GM18909 (cell line): Measurements from ENCODE around the gene RANBP10.
"Not testable (repeated sequence)": the region's sequence is repeated elsewhere in the genome, so short reads cannot be mapped to it uniquely, and the experiment has no call there.

Experiments
- ATAC-seq: cut with Tn5 transposase; IDR thresholded peaks from one replicate; pipeline ENCODE4 v1.9.1; 2021; ENCODE audit warnings: mild to moderate bottlenecking; ENCODE audit not compliant: unreplicated experiment, poor library complexity

Gene RANBP10

DNA sequence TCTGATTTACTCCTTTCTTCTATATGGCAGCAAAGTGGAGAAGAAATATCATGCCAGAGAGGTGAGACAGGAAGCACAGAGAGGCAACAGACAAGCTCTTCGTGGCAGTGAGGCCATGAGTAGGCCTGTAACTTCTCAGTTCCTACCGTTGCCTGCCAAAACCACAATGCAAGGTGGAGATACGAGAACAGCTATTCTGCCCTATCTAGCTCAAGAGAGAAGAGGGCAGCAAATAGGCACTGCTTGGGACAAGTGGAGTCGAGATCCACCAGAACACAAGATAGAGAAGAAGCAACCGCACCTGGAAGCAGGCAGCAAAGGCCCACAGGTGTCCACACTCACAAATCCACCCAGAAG lies 24.8 kb downstream of the RANBP10 start:
- ATAC-seq: peak; percentile 65

DNA sequence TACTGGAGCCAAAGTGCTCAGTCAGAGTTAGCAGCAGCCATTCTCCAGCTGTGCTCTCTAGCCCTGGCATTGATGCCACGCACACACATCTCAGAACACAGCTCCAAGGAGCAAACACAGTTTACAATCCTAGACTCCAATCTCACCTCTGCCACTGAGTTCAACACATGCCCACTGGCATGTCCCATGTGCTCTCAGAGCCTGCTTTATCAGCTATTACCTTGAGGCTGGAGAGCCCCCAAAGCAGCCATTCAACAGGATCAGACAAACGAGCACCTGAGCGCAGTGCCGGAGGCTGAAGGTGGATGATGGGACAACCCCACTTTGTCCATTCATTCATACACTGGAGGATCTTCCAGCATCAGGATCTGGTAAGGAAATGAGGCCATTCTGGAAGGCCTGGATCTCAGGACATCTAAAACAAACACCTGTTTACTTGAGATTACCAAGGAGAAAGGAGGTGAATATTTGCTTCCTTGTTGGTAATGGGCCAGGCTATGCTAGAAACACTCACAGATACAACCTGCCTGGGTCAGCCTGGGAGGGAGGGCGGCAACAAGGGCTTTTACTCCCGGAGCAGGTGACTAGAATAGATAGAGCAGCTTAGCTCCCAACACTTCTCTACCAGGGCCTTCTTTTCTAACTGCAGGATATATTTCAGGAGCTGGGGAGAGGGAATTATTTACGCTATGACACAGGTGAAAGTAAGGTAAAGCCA lies 25.4 kb downstream of the RANBP10 start:
- no peak for ATAC-seq

- ATAC-seq: no peak
These were observed 26.9 kb downstream of the RANBP10 start for GRCh38 chr16:67779256-67780014.

DNA sequence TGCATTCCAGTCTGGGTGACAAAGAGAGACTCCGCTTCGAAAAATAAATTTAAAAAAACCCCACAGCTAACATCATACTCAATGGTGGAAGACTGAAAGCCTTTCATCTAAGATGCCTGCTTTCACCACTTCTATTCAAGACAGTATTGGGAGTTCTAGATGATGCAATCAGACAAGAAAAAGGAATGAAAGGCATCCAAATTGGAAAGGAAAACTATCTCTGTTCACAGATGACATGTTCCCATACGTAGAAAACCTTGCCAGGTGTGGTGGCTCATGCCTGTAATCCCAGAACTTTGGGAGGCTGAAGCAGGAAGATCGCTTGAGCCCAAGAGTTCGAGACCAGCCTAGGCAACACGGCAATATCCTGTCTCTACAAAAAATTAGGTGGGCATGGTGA lies 31.1 kb downstream of the RANBP10 start:
- no peak for ATAC-seq

DNA sequence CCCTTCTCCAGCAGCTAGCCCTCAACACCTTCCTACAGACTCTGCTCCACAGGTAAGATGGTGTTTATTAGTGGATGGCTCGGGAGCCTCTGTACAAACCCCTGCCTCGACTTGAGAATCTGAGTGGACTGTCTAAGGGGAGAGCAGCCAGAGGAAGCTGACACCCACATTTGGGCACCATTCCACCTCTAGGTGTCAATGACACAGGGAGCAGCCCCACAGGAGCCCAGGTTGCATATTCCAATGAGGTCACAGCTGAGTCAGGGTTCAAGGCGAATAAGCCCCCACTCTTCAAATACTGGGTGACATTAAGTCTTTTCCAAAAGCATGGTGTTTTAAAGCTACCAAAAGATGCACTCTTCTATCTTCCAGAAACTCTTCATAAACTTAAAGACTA lies 31.9 kb downstream of the RANBP10 start:
- no peak for ATAC-seq

DNA sequence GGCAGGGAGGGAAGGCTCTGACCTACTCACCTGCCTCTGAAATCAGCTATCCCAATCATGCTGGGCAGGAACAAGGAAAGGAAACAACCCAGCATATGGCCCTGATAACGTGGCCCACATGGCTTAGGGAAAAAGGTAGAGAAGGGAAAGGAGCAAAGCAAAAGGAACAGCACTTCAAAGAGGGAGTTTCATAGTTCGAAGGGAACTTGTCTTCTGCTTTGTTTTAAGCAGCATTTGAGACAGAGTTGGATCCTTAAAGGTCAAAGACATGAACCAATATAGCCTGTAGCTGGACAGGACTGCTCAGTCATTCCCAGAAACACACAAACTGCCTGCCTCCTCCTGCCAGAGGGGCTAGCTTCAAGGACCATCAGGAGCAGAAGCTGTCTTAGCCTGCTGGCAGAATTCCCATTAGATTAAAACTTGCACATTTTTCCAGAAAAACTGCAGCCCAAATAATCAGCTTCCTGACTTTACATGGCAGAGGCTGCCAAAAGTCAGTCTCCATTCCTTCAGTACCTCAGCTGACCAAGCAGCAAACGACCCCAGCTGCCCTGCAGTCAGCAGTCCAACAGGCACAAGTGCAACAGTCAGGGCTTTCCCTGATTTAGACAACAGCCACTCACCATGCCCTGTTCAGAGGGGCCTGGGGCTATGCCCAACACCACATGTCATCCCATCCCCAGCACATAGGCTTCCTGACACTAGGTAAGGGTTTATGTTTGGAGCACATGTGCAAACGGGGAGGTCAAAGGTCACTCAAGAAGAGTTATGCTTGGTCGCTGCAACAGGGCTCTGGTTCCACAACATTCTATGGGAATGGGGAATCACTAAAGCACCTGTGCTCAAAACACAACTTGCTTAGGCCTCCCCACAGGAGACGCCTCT lies 32.5 kb downstream of the RANBP10 start:
- no peak for ATAC-seq

- no peak for ATAC-seq
These were observed 33.3 kb downstream of the RANBP10 start for GRCh38 chr16:67773099-67773498.

- ATAC-seq: no peak
These were observed 35.9 kb downstream of the RANBP10 start for GRCh38 chr16:67770346-67770991.

GRCh38 chr16:67767953-67768352 lies 38.4 kb downstream of the RANBP10 start:
- ATAC-seq: no peak

GRCh38 chr16:67766291-67766690 lies 40.1 kb downstream of the RANBP10 start:
- no peak for ATAC-seq

- no peak for ATAC-seq
These were observed 42.1 kb downstream of the RANBP10 start for GRCh38 chr16:67764158-67764667.

DNA sequence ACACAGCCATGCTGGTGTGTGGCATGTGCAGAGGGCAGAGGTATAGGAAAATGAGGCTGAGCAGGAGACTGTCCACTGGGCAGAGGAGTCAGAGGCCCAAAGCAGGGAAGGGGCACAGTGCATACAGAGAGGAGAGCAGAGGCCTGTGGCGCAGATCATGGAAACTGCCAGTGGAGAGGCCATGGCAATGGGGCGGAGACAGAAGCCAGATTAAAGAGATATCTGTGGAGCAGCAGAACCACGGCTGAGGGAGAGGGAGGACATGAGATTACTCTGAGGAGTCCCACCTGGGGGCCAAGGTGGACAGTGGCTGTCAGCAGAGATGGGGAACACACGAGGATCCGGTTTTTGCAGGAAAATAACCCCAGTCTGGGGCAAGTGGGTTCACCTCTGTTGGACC lies 43.3 kb downstream of the RANBP10 start:
- no peak for ATAC-seq

GRCh38 chr16:67762385-67762784 lies 44.0 kb downstream of the RANBP10 start:
- ATAC-seq: no peak

GRCh38 chr16:67761924-67762323 lies 44.4 kb downstream of the RANBP10 start:
- no peak for ATAC-seq

GRCh38 chr16:67760956-67761230 lies 45.5 kb downstream of the RANBP10 start:
- ATAC-seq: no peak

GRCh38 chr16:67760206-67760955 lies 46.0 kb downstream of the RANBP10 start:
- no peak for ATAC-seq

DNA sequence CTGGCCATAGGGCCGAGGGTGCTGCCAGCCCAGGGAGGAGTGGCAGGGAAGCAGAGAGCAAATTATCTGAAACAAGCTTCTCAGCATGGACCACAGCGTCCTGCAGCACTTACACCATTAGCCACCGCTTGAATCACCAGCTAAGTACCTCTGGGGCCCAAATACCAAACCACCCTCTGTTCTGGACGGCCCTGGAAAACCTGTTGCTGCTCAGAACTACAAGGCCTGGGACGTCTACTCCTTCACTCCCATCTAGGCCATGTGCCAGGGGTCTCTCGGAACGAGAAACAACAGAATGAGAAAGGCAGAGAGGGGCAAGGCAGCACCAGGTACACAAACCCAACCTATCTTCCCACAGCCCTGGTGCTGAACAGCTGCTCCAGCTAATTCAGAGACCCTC lies 47.4 kb downstream of the RANBP10 start:
- no peak for ATAC-seq

DNA sequence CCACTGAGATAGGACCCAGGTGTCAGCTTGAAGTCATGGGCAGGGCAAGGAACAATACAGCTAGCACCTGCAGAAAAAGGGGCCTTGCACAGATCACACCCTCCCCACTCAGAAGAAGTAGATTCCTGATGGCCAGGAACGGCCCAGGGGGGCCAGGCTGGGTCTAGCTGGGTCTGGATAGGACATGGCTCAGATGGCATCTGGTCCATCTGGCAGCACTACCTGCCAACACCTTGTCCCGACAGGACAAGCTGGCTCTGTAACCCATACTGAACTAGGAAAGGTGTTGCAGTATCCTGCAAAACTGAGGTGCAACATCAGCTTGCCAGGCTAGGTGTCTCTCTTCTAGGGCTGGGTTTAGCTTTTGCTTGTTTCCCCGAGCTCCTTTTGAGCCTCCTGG lies 48.4 kb downstream of the RANBP10 start:
- no peak for ATAC-seq

GRCh38 chr16:67752641-67753040 lies 53.7 kb downstream of the RANBP10 start:
- ATAC-seq: no peak

DNA sequence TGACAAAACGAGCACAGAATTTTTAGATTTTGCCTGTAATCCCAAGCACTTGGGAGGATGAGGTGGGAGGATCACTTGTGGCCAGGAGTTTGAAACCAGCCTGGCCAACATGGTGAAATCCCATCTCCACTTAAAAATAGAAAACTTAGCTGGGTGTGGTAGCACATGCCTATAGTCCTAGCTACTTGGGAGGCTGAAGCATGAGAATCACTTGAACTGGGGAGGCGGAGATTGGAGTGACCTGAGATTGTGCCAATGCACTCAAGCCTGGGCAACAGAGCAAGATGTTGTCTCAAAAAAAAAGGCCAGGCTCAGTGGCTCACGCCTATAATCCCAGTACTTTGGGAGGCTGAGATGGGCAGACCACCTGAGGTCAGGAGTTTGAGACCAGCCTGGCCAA lies 55.0 kb downstream of the RANBP10 start:
- ATAC-seq: not testable (repeated sequence)
